Stimulated activated CD4-positive, alpha-beta T cell treated with anti-CD3 and anti-CD28 coated beads, Interleukin-15, amount 100 ng/mL, for 48 hours (primary cell): ENCODE results near the gene DPYSL5.
"Not testable (repeated sequence)": the region's sequence is repeated elsewhere in the genome, so short reads cannot be mapped to it uniquely, and the experiment has no call there.

Source experiments
- DNase-seq, 2 donors: peaks; one replicate each; pipeline ENCODE4 v3.0.0-alpha.2; 2020; ENCODE audit warnings: low read depth in 2 of 2

DPYSL5 gene

DNA sequence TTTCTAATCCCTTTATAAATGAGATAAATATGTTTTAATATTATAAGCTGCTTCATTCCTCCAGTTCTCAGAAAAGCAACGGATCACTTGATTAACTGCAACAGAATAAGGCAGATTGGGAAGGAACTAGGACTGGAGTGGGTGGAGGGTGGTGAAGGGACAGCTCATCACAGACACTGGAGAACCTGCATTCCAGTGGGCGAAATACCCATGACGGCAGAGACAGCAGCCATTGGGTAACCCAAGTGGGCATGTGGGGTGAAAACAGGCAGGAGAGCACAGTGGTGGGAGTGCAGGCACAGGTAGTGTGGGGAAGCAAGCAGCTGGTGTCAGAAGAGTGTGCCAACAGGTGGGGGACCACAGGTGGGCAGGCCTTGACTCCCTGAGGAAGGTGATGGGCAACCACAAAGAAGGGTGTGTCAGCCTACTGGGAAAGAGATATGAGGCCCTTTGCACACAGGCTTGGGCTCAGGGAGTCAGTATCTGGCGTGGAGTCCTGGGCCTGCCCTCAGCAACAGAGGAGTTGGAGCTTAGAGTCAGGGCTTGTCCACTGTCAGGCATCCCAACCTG is 27.2 kb downstream of the DPYSL5 start:
- DNase-seq, result no peak

DNA sequence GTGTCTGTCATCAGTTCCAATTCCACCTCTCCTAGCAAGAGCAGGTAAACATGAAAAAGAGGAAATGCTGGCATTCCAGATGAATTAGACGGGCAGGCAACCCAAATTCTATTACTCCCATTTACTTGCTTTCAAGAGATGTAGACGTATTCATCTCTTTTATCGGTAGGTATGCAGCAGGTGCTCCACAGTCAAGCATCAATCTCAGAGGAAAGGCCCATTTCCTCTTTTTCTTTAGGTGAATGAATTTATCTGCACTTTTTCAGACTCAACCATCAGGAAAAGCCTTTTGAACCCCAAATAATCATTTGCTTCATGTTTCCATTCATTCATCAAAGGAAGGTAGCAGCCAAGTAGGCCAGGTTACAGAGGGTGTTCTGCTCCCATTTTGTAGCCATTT is 27.9 kb downstream of the DPYSL5 start:
- DNase-seq, result no peak

DNA sequence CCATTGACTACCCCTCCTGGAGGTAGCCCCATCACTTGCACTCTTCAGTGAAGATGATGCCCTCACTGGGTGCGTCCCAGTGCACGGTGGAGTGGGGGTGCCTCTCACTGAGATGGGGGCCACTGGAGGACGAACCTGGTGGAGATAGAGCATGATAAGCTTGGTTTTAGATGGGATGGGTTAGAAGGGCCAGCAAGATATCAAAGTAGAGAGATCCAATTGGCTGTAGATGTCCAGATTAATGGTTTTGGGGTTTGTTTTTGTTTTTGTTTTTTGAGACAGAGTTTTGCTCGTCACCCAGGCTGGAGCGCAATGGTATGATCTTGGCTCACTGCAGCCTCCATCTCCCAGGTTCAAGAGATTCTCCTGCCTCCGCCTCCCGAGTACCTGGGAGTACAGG is 28.3 kb downstream of the DPYSL5 start:
- DNase-seq, result no peak

DNA sequence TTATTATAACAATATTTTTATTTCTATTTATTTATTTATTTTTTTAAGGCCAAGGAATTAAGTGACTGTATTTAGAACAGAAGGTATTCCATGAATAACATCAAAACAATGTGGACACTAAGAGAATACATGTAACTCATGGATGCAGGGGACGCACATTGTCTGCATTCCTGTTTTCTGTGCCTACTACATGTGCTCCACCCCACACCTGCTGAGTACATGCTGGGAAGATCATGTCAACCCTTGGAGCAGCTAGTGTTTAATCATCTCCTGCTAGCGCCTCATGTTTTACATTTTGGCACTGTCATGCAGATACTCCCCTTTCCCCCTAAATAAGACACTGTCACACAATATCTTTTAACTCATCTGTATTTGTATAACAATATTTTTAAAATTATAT is 29.3 kb downstream of the DPYSL5 start:
- DNase-seq, result no peak

DNA sequence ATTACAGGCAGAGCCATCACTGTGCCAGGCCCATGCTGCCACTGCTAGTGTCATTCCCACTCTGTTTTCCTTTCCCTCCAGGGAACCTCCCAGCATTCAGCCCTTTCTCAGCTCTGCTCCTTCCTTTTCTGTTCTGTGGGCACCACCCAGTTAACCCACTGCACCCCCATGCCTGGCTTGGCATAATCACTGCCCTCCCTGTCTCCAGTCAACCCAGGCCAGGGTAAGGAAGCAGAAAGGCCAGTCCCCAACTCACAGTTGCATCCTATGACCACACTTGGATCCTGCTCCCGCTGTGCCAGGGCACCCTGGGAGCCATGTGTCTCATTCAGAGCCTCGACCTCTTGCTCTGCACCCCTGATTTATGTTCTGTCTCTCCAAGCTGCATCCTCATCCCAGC is 32.2 kb downstream of the DPYSL5 start:
- DNase-seq, result no peak

DNA sequence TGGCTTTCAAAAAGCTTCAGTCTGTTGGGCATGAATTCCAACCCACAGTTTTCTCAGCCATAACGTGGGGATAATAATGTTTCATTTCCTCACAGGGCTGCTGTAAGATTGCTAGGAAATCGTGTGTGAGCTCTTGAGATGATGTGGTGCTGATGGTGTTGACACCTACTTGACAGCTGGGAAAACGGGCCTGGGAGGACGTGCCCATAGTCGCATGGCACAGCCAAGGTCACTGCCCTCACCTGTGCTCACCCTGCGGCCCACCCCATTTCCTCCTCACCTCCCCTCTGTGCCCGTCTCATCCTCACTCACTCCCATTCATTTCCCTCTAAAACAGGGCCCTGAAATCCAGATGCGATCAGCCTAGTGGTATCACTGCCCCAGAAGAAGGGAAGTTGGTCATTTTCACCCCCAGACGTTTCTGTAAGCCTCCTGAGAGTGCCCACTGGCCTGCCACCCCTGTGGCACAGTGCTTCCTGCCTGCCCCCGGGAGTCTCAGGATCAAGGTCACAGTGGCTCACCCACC is 33.0 kb downstream of the DPYSL5 start:
- DNase-seq, result no peak

DNA sequence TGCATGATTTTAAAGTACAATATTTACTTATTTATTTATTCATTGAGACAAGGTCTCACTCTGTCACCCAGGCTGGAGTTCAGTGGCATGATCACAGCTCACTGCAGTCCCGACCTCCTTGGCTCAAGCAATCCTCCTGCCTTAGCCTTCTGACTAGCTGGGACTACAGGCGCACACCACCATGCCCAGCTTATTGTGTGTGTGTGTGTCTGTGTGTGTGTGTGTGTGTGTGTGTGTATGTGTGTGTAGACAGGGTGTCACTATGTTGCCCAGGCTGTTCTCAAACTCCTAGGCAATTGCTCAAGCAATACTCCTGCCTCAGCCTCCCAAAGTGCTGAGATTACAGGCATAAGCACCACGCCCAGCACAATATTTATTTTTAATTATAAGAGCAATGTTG is 34.3 kb downstream of the DPYSL5 start:
- not testable (repeated sequence) for DNase-seq

DNA sequence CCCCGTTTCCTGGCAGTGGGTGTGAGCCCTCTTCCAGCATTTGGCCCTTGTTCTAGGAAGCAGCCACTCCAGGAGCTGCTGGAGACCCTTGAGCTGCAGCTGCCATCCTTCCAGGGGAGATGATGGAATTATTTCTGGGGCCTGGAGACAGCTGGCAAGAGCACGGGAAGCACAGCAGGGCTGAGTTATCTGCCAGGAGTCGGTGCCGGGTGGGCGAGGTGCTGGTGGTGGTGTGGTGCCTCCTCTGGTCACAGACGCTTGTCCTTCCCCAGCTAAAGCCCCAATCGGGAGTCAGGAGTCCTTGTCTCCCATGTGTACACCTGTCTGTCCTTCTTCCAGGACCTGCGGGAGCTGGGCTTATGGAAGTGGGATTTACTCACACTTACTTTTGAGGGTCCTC is 36.0 kb downstream of the DPYSL5 start:
- DNase-seq, result no peak

DNA sequence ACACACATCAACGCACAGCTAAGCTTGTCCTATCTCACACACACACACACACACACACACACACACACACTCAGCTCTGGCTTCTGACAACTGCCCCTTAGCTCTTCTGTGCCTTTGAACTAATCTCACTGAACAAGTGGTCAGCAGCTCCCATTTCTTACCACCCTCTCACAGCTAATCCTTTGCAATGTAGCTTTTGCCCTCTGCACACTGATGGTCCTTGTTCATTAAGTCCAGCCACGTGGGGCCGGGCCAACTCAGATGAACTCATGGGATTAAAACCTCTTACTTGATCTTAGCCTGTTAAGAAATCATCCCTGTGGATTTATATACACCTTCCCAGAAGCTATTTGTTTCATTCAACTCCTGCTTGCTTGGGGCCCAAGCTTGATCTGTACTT is 36.6 kb downstream of the DPYSL5 start:
- DNase-seq, result no peak

DNA sequence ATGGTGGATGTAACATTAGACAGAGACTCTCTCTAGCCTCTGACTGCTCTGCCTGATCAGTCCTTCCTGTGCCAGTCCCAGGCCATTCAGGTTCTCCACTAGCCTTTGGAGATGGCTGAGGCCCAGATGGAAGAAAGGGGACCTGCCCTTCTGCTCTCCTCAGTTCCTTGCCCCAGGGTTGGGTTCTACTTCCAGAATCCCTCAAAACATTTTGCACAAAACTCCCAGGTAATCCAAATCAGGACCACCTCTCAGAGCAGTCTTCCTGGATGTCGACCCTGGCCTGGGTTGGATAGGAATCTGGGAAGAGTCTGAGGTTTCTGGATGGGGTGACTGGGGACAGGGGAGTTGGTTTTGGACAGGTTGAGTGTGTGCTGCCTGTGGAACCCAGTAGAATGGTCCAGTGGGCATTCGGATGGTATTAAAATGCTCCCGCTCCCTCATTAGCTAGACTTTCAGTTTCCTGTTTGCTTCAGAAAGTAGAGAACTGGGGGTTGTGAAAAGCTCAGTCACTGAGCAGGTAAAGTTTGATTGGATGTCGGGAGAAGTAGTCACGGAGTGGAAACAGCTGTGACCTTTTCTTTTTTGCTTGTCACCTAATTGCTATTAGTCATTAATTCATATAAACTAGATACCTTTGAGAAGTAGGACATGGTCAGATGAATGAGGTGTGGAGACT is 37.9 kb downstream of the DPYSL5 start:
- no peak for DNase-seq

DNA sequence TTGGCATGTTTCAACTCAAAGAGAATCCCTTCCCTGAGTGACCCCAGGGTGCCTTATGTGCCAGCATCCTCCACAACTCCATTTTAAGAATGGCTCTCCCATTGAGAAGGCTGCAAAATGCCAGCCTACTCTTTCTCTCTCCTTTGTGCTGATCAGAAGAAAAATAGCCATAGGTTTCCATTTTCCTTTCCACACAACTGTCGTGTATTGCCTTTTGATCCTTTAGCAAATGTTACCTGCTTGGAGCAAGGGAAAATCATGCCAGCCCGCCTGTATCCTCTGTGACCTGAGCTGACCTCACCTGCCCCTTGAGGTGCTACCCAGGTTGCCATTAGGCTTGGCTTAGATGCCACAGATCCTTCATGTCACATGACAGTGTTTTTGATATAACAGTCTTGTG is 38.8 kb downstream of the DPYSL5 start:
- DNase-seq, result no peak

DNA sequence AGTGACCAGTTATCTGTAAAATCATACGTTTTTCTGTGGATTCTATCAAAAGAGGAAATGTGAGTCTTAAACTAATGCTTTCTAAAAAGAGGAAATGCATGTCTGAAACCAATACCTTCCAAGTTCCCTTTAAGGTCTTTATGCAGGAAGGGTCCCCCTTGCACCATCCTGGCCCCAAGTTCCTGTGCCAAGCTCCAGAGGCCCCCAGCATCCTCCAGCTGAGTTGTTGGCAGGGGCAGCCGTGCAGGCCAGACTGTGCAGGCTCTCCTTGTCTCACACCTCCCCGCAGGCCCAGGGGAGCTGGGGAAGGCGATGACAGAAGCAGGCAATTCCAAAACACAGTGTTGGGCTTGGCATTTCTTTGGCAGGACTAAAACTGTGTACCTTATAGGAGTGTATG is 39.2 kb downstream of the DPYSL5 start:
- DNase-seq, result no peak

DNA sequence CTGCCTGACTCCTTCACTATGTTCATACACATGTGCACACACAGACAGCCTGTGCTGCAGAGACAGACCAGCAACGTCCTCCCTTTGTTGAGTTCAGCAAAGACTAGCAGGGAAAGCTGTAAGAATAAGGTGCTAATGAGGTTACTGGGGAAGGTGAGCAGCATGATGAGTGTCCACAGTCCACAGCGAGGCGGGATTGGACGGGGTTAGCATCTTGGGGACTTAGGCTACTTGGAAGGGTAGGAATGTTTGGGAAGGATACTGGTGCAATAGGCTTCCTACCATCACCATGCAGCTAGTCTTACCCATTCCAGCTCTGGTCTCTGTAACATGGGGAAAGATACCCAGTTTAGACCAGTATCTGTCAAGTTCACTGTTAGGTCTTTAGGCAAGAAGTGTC is 41.9 kb downstream of the DPYSL5 start:
- no peak for DNase-seq

DNA sequence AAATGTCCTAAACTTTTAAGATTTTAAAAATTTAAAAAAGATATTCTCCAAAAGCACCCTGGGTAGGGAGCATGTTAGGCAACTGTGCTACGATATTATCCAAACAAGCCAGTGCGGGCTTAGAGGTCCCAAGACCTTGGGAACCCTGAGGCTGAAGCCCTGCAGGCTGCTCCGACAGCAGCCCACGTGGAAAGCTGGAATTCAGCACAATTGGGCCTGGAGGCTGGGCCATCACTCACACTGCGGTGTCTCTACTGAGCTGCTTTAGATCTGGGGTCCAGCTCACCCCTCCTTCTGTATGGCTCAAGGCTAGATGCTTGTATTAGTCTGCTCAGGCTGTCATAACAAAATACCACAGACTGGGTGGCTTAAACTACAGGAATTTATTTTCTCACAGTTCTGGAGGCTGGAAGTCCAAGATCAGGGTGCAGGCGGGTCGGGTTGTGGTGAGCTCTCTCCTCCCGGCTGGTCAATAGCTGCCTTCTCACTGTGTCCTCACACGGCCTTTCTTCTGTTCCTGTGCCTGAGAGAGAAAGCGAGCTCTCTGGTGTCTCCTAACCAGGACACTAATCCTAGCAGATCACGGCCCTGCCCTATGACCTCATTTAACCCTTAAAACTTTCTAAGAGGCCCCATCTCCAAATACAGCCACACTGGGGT is 42.5 kb downstream of the DPYSL5 start:
- no peak for DNase-seq

DNA sequence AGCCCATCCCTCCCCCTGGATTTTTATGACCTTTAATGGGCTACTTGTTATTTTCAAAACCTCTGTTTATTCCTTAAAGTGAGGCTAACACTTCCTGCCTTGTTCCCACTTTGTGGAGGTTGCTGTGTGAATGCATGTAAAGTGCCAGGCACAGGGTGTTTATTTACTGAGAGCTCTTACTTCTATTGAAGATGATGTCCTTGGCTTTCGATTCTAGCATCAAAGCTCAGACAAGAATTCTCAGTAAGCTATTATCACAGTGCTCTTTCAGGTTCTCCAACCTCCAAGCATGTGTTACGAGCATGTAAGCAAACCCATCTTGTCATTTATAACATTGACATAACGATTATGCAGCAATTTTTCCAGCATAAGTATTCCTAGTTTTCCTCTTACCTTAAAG is 44.2 kb downstream of the DPYSL5 start:
- no peak for DNase-seq

DNA sequence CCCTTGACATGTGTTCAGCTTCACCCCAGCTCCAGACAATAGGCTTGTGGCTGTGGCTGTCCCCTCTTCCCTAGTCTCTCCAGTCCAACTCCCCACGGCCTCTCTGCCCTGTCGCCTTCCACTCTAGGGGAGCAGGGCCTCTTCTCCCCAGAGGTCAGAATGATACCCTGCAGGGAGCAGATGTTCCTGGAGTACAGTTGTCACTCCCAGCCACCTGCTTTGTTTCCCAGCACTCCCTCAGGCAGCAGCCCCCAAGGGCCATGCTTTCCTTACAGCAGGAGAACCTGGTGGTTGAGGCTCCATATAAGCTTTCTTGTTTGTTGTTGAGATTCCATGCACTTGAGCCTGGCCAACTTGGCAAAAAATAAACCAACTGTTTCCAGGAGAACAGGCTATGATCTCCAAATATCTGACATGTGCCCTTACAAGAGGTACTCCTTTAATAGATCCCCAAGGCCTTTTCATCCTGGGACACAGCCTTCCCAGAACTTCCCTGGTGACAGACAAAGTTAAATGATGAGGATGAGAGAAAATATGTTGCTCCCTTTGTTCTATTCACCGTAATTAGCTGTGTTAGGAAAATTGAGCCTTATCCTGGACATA is 45.1 kb downstream of the DPYSL5 start:
- no peak for DNase-seq

DNA sequence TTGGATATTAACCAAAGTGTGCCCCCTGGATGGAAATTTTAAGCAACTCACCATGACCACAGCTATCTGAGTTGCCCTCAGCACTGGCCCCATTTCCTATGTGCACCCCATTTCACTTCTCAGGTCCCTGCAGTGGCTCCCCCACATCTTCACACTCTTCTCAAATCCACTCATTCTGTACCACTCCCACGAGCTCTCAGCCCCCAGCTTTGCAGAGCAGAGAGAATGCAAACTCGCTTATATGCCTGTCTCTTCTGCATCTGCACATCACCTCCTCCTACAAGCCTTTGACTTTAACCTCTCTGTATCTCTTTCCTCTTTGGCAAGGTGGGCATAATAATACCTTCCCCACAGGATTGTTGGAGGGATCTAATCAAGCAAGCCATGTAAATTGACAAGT is 46.2 kb downstream of the DPYSL5 start:
- no peak for DNase-seq

DNA sequence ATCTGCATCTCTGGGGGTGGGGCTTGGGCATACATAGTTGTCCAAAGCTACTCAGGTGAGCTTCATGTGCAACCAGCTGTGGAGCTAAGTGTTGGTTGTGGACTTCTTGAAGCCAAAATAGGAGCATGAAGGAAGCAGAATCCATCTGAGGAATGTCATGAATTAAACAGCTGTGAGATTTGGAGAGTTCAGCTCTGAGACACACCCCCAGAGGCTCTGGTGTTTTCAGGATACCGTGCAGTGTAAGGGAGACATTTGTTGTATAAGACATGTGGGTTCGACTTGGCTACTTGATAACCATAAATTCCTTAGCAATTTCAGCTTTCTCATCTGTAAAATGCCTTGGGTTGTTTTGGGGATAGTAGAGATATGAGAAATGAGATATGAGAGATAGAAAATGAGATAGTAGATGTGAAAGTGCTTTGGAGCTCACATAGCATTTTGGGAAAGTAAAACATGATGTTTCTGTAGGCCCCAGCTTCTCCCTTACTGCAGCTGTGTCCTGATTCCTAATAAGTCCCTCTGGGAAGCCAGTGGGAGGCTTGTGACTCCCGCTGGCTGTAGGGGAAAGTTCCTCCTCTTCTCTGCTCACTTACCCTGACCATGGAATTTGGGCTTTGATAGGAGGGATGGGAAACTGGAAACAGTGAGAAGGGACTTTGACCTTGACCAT is 50.0 kb downstream of the DPYSL5 start:
- no peak for DNase-seq

DNA sequence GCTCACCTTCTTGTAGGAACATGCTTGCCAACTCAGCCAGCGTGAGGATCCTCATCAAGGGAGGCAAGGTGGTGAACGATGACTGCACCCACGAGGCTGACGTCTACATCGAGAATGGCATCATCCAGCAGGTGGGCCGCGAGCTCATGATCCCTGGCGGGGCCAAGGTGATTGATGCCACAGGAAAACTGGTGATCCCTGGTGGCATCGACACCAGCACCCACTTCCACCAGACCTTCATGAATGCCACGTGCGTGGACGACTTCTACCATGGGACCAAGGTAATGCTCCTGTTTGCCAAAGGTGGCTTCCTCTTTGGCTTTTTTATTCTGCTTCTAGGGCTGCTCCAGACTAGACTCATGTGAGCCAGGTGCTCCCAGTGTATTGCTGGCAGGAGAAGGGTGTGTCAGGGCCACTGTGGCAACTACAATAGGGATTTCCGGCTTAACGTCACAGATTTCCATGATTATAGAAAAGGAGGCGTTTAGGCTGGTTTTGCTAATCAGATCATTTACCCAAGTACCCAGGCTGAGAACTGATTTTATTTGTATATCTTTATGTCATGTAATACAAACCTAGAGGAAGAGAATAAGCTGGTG is 50.6 kb downstream of the DPYSL5 start:
- no peak for DNase-seq

DNA sequence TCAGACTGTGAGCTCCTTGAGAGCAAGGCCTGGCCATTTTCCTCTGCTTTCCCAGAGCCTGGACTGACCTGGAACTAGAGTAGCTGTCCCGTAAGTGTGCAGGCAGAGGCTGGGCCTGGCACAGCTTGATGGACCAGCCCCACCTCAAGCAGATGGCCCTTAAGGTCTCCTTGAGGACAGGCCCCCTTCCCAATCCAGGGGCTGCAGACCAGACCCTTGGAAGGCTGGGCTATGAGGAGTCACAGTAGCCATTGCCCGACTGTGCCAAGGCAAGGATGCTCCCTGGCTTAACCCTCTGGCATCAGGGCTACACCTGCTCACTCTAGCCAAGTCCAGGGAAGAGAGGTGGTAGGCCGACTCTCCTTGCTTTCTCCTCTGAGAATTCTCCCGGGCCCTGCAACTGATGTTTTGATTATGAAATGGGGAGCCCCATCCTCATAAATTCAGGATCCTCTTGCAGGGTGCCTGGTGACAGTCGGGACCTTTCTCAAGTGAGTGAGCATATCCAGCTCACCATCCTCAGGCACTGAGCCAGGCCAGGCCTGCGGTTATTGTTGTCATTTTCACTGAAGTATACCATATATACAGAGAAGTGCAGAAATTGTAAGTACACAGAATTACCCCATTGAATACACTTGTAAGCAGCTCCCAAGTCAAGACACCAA is 51.7 kb downstream of the DPYSL5 start:
- no peak for DNase-seq

DNA sequence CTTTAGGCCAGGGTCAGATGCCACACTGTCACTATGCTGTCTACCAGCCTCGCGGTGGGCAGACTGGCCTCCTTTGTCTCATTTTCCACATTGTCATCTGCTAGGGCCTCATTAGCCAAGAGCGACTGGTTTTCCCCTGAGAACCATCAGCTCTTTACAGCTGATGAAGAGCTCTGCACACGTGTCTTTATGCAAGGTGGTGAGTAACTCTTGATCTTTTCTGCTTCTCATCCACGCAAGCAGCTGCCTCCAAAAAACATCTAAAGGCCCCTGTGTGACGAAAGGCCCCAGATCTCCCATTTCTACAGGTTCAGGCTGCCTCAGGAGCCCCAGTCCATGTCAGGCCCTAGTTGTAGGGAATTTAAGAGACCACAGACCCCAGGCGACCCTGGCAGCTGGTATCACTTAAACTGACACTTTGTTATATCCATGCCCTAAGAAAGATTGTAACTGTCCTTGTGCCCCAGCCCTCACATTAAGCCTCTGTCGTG is 52.9 kb downstream of the DPYSL5 start:
- no peak for DNase-seq
